DMS79 (cell line): ENCODE measurements around the gene HTR6.

ENCODE experiments used
- DNase-seq: peaks from one replicate; lab custom pipeline; 2025; lab: John Stamatoyannopoulos, UW

Gene HTR6

GRCh38 chr1:19720973-19721372 is 56.3 kb downstream of the HTR6 start:
- DNase-seq: no peak

- DNase-seq: no peak
Measured at GRCh38 chr1:19723874-19724273, 59.2 kb downstream of the HTR6 start.

- DNase-seq: no peak
Measured at GRCh38 chr1:19725606-19726005, 60.9 kb downstream of the HTR6 start.

GRCh38 chr1:19728413-19729145 is 63.9 kb downstream of the HTR6 start:
- DNase-seq: no peak

GRCh38 chr1:19730232-19730631 is 65.6 kb downstream of the HTR6 start:
- DNase-seq: no peak
